Epithelial cell of esophagus (primary cell): ENCODE measurements around the gene PPIF.

Experiments
- DNase-seq: peaks from one replicate; pipeline ENCODE4 v3.0.0; 2010; ENCODE audit warnings: low read depth
- H3K4me3 ChIP-seq: 2 replicates; pipeline ENCODE4 v1.5.1; 2011; ENCODE audit warnings: mild to moderate bottlenecking, low read length, control low read depth
- TF ChIP-seq, protein P1 (sequence below): IDR thresholded peaks from 2 replicates; pipeline ENCODE4 v1.5.1; 2011; ENCODE audit warnings: low read depth, mild to moderate bottlenecking, low read length, control low read depth, inconsistent platforms; ENCODE audit not compliant: insufficient read depth; ENCODE audit errors: missing control alignments

The PPIF gene

DNA sequence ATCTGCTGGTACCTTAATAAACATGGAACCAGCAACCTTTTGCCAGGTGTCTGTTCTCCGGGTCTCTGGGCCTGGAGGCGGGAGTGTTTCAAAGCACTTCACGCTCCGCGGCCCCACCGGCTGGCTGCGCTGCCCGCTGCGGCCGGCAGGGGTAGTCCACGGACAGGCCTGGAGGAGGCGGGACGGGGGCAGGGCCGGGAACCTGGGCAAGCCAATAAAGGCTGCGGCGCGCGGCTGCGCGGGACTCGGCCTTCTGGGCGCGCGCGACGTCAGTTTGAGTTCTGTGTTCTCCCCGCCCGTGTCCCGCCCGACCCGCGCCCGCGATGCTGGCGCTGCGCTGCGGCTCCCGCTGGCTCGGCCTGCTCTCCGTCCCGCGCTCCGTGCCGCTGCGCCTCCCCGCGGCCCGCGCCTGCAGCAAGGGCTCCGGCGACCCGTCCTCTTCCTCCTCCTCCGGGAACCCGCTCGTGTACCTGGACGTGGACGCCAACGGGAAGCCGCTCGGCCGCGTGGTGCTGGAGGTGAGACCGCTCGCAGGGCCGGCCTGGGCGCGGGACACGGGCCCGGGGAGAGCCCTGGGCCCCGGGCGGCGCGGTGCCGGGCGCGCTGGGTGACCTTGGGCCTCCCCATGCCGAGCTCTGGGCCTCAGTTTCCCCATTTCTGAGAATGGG, at the start of gene PPIF:
TSS of gene PPIF (plus strand) at position 244 of the 668 bp plus-strand sequence. CDS start at position 324, 80 bp downstream.
- DNase-seq: peak; percentile 92
- peak within 1 kb of the TSS; percentile 73 for H3K4me3 ChIP-seq
- TF ChIP-seq, protein P1, sequence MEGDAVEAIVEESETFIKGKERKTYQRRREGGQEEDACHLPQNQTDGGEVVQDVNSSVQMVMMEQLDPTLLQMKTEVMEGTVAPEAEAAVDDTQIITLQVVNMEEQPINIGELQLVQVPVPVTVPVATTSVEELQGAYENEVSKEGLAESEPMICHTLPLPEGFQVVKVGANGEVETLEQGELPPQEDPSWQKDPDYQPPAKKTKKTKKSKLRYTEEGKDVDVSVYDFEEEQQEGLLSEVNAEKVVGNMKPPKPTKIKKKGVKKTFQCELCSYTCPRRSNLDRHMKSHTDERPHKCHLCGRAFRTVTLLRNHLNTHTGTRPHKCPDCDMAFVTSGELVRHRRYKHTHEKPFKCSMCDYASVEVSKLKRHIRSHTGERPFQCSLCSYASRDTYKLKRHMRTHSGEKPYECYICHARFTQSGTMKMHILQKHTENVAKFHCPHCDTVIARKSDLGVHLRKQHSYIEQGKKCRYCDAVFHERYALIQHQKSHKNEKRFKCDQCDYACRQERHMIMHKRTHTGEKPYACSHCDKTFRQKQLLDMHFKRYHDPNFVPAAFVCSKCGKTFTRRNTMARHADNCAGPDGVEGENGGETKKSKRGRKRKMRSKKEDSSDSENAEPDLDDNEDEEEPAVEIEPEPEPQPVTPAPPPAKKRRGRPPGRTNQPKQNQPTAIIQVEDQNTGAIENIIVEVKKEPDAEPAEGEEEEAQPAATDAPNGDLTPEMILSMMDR: peak; percentile 66

DNA sequence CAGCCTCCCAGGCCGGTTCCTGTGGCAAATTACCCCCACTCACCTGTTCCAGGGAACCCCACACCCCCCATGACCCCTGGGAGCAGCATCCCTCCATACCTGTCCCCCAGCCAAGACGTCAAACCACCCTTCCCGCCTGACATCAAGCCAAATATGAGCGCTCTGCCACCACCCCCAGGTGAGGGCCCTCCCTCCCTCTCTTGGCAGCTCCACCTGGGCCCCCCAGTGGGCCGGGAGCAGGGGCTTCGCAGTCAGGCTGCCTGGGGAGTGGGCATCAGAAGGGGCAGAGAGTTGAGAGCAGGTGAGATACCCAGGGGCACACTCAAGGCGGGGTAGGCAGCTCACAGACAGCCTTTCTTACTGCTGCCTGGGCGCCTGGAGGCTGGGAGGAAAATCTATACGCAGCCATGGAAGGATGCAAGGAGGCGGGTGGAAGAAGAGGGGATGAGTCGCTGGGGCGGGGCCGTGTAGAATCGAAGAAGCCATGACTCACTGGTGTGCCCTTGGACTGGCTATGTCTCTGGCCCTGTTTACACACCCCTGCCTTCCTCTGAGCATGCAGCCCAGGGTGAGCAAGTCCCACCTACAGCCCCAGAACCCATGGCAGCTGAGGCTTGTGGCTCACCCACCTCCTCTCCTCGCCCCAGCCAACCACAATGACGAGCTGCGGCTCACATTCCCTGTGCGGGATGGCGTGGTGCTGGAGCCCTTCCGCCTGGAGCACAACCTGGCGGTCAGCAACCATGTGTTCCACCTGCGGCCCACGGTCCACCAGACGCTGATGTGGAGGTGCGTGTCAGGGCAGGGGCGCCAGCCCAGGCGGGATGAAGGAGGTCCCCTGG, 48.6 kb upstream of the PPIF start:
- DNase-seq: peak; percentile 97
- TF ChIP-seq, protein P1: no peak
- H3K4me3 ChIP-seq: no peak overlapping the region

DNA sequence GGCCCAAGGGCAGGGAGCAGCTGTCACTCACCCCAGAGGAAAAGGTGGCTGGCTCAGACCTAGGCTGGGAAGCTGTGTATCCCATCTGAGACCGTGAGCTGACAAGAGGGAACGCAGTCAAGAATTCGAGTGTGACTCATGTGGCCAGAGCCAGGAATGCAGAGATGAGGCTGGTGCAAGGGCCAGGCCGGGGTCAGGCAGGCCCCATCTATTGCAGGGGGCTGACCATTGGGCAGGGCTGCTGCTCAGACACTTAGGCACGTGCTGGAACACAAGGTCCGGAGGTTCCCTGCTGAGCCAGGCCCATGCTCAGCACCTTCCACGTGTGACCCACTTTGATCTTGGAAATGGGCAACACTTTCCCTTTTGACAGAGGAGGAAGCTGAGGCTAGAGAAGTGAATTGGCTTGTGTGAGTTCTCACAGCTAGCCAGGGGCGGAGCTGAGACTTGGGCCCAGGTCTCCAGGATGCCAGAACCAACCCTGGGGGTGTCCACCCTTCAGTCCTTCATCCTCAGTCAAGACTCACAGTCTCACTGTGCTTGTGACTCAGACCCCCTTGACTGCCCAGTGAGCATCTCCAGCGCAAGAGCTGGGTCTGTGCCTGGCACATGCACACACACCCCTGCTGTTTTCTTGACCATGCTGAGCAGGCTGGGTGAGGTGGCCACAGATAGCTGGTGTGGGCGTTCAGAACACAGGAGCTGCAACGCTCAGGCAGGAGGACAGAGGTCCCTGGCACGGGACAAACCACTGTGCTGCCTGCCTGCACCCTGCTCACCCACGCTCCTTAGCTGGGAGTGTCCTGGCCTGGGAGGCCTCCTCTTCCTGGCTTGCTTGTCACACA, 47.6 kb upstream of the PPIF start:
- DNase-seq: no peak
- no peak overlapping the region for H3K4me3 ChIP-seq
- TF ChIP-seq, protein P1: no peak

DNA sequence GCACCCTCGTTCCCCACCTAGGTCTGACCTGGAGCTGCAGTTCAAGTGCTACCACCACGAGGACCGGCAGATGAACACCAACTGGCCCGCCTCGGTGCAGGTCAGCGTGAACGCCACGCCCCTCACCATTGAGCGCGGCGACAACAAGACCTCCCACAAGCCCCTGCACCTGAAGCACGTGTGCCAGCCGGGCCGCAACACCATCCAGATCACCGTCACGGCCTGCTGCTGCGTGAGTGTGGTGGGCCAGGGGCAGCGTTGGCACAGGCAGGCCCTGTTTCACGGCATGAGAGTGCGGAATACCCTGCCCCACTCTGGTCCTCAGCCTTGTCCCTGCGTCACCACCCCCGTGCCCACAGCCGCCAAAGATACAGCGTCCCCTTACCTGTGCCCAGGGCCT, 46.6 kb upstream of the PPIF start:
- TF ChIP-seq, protein P1: no peak
- no peak overlapping the region for H3K4me3 ChIP-seq
- no peak for DNase-seq

DNA sequence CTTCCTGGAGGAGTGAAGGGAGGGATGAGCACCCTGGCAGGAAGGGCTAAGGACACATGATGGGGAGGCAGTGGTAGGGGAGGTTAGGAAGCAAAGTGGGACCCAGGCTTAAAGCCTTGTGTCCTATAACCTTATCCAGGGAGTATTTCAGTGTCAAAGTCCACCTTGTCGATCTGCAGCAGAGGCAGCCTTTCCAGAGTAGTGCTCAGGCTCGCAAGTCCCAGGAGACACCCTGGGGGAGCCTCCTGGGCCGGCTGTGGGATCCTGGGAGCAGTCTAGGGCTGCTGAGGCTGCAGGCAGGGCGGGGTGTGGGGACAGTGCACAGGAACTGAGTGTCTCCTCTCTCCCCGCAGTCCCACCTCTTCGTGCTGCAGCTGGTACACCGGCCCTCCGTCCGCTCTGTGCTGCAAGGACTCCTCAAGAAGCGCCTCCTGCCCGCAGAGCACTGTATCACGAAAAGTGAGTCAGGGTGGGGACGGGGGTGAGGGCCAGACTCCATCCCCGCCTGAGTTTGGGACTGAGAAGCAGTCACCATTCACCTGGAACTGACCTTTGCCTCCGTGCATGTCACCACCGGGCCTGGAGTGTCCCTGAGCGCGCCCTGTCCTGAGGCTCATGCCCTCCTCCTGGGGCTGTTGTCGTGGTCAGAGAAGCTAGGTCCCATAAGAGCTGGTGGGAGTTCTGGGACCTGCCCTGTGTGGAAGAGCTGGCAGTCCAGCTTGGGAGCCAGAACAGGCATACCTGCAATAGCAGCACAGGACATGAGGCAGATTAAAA, 45.3 kb upstream of the PPIF start:
- no peak overlapping the region for H3K4me3 ChIP-seq
- TF ChIP-seq, protein P1: no peak
- DNase-seq: no peak
